GM18867 (cell line): ENCODE measurements around the gene POU2AF2.
A peak's percentile ranks its signal among the peaks of the same experiment; 100 is the strongest.
"Not testable (repeated sequence)": the region's sequence is repeated elsewhere in the genome, so short reads cannot be mapped to it uniquely, and the experiment has no call there.

Experiments used
- ATAC-seq: cut with Tn5 transposase; IDR thresholded peaks from one replicate; pipeline ENCODE4 v1.9.1; 2021; ENCODE audit warnings: mild to moderate bottlenecking, moderate library complexity; ENCODE audit not compliant: unreplicated experiment

The POU2AF2 gene

DNA sequence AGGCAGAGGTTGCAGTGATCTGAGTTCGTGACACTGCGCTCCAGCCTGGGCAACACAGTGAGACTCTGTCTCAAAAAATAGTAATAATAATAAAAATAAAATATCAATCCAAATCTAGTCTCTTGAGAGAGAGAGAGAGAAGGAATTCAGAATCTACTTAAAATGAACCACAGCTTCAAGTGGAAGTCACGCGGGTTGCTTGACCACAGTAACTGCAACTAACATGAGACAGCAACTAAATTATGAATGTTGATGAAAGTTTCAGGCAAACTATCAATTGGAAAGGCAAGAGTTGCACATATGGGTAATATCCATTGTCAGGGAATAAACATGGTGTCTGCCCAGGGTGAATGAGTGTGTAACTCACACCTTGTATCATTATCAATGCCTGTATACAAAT is 12.5 kb downstream of the POU2AF2 start:
- ATAC-seq: no peak

GRCh38 chr11:111259896-111260295 is 14.4 kb downstream of the POU2AF2 start:
- ATAC-seq: no peak

GRCh38 chr11:111260811-111261210 is 15.3 kb downstream of the POU2AF2 start:
- no peak for ATAC-seq

GRCh38 chr11:111264646-111265045 is 19.1 kb downstream of the POU2AF2 start:
- ATAC-seq: no peak

- no peak for ATAC-seq
Observed at GRCh38 chr11:111265421-111265820, 19.9 kb downstream of the POU2AF2 start.

GRCh38 chr11:111268303-111268702 is 22.8 kb downstream of the POU2AF2 start:
- not testable (repeated sequence) for ATAC-seq

DNA sequence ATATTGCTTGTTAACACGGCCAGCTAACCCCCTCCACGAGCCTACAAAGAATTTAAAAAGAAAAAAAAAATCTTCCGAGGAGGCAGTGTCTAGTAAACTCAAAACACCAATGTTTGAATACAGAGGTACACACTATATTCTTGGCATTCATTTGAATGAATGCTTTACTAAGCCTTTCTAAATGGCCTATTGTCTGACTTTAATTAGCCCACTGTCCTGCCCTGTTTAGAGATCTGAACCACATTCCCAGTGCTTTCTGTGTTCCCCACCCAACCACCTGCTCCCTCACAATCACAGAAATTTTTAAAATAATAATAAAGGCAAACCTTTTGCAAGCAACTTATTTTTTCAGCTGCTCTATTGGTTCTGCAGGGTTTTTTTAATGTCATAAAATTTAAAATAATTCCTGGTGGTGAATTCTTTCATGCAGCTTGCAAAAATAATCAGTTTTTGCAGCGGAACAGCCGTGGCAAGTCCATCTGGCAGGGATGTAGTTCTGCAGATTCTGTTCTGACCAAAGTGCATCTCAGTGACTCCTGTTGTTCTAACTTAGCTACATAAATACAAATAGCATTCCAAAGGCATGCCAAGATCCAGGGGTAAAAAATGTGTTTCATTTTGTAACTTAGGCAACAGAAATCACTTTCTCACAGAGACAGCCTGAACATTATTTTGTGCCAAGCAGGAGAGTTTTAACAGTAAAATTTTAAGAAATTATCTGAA is 23.8 kb downstream of the POU2AF2 start:
- no peak for ATAC-seq

GRCh38 chr11:111272420-111272819 is 26.9 kb downstream of the POU2AF2 start:
- no peak for ATAC-seq

GRCh38 chr11:111282562-111283075 is 37.1 kb downstream of the POU2AF2 start:
- no peak for ATAC-seq

DNA sequence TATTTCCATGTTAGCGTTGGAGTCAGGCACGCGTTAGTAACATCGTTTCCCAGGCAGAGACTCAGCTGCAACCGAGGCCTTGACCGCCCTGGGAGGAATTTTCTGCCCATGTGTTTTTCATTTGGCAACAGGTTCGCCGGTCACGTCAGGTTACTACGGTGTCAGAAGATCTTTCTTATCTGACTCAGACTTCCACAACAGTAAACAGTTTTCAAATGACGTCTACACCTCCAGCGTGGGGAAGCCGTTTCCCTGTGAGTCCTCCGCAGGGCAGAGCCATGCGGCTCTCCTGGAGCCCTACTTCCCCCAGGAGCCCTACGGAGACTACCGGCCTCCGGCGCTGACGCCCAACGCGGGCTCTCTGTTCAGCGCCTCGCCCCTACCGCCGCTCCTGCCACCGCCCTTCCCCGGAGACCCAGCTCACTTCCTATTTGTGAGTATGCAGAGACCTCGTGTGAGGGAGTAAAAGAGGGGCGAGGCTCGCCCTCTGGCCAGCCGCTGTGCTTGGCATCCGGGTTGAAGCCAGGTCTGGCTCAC is 38.5 kb downstream of the POU2AF2 start:
- no peak for ATAC-seq

DNA sequence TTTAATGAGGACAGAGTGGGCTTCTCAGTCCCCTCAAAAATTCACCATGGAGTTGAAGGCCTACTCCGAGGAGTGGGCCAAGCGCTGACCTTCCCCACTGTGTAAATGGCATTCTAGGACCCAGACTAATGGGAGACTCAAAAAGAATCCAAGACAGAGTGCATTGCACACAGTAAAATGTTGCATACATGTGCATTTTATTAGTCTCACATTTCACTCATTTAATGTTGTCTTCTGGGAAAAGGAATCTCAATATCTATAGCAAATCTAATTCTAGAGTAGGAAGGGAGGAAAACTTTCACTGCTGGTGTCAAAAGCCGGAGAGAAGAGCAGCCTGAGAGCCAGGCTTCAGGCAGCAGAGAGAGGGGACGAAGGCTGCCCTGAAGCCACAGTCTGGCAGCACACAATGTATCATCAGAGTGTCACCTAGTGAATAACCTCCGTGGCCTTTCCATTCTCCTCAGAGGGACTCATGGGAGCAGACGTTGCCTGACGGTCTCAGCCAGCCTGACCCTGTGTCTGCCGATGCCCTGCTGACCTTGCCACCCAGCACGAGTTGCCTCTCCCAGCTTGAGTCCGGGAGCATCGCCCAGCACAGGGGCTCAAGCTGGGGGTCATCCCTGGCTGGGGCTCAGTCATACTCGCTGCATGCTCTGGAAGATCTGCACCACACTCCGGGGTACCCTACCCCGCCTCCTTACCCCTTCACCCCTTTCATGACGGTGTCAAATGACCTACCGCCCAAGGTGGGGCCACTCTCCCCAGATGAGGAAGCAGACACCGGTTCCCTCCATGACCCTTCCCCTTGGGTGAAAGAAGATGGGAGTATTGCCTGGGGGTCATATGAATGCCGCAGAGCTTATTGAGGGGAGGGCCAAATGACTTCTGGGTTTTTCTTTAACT is 39.9 kb downstream of the POU2AF2 start:
- no peak for ATAC-seq

GRCh38 chr11:111291764-111292163 is 46.2 kb downstream of the POU2AF2 start:
- no peak for ATAC-seq

- ATAC-seq: not testable (repeated sequence)
Observed at GRCh38 chr11:111292408-111292807, 46.9 kb downstream of the POU2AF2 start.

- ATAC-seq: no peak
Observed at GRCh38 chr11:111296196-111296595, 50.7 kb downstream of the POU2AF2 start.

- ATAC-seq: no peak
Observed at GRCh38 chr11:111297696-111298095, 52.2 kb downstream of the POU2AF2 start.

DNA sequence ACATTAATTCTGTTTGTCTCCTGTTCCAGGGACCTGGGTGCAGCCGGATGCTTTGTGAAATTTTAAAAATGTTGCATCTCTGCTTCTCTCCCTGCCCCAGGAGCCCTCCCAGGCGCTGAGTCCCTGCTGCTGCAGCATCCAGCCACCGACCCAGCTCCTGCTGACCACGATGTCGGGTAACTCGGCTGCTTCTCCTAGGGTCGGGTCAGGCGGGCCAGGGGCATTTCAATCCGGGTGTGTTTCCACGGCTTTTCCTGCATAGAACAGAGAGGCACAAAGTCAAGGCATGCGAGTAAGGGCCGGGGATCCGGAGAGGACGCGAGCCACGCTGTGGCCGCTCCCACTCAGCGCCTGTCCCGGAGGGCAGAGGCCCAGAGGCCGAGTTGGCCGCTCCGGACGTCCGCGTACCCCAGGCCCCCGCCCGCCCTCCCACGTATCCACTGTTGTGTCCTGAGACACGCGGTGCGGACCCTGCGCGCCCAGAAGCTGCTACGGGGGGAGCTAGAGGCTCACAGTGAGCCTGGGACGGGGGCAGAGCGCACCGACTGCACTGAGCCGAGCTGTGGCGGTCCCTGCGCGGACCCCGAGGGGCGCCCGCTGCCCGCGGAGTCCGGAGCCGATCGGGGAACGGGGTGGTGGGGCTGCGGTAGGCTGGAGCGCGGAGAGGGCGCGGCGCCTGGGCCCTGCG is 53.0 kb downstream of the POU2AF2 start, which contains the start of gene POU2AF3:
Gene POU2AF3 (plus strand): TSS at position 134 of the 688 bp plus-strand sequence. CDS start 36 bp downstream, at position 170.
- peak; percentile 24 for ATAC-seq

- ATAC-seq: peak; percentile 58
Observed at GRCh38 chr11:111299101-111300026, 53.8 kb downstream of the POU2AF2 start.

DNA sequence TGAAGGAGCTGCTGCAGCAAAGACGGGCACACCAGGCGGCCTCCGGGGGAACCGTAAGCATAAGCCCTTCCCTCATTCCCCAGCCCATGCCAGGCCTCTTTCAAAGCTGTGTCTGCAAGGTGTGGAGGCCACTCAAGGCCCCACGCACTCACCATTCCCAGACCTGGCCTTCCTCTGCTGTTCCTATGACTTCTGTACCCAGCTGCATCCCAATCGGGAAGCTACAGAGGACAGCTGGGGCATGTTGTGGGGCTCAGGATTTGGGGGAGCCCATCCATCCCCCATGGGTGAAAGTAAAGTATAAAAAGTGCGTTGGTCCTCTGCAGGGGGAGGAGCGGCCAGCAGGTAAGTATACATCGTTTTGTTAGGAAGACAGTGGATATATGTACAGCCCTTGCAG is 55.0 kb downstream of the POU2AF2 start:
- ATAC-seq: no peak

- no peak for ATAC-seq
Observed at GRCh38 chr11:111301004-111301841, 55.7 kb downstream of the POU2AF2 start.
